HepG2 (cell line): Measurements from ENCODE around the gene SGF29. TPM values are rescaled to one million over a fixed set of nuclear protein-coding genes. Genes with fewer than 3 reads are reported as not detected.

ENCODE experiments used
- CBX2 ChIP-seq, 2 experiments: fragments of 200-600 bp in 1 of 2; sonication (generic); formaldehyde crosslinking in 1 of 2; IDR thresholded peaks; 2 replicates each; pipeline versions ENCODE4 v1.7.0 to v1.8.1; 2018 to 2022; ENCODE audit warnings: low read depth in 2 of 2, low read length in 1 of 2, mild to moderate bottlenecking in 1 of 2, missing genetic modification reagents in 1 of 2
- ETV5 ChIP-seq: IDR thresholded peaks from 2 replicates; pipeline ENCODE4 v1.6.1; 2018; ENCODE audit warnings: missing biosample characterization, missing genetic modification reagents, inconsistent platforms, borderline replicate concordance
- JUND ChIP-seq: sonication (generic); formaldehyde crosslinking; IDR thresholded peaks from 2 replicates; pipeline ENCODE4 v1.8.0; 2022; ENCODE audit warnings: mild to moderate bottlenecking, missing genetic modification reagents
- KAT8 ChIP-seq: IDR thresholded peaks from 2 replicates; pipeline ENCODE4 v1.6.1; 2016; ENCODE audit warnings: missing genetic modification reagents, missing compliant biosample characterization
- MZF1 ChIP-seq: sonication (generic); formaldehyde crosslinking; IDR thresholded peaks from 2 replicates; pipeline ENCODE4 v1.8.1; 2023; ENCODE audit warnings: mild to moderate bottlenecking, missing genetic modification reagents, borderline replicate concordance
- NCOA2 ChIP-seq: sonication (generic); formaldehyde crosslinking; IDR thresholded peaks from 2 replicates; pipeline ENCODE4 v1.8.0; 2022; ENCODE audit warnings: inconsistent platforms
- POLR2A ChIP-seq, 2 experiments: IDR thresholded peaks; 2 replicates each; pipeline ENCODE4 v1.6.1; 2011; ENCODE audit warnings: low read depth in 2 of 2, low read length in 2 of 2, mild to moderate bottlenecking in 1 of 2, moderate library complexity in 1 of 2; ENCODE audit not compliant: insufficient read depth in 1 of 2
- POLR2AphosphoS5 ChIP-seq: IDR thresholded peaks from 2 replicates; pipeline ENCODE4 v1.6.1; 2012; ENCODE audit warnings: low read depth, low read length
- STAT6 ChIP-seq: sonication (generic); formaldehyde crosslinking; IDR thresholded peaks from 2 replicates; pipeline ENCODE4 v1.4.0; 2020; ENCODE audit warnings: missing genetic modification reagents, mild to moderate bottlenecking, borderline replicate concordance
- TERF1 ChIP-seq: sonication (generic); formaldehyde crosslinking; IDR thresholded peaks from 2 replicates; pipeline ENCODE4 v1.8.0; 2022; ENCODE audit warnings: mild to moderate bottlenecking, missing genetic modification reagents, moderate library complexity
- ZFAT ChIP-seq: sonication (generic); formaldehyde crosslinking; conservative IDR thresholded peaks from 2 replicates; pipeline ENCODE4 v1.8.1; 2023; ENCODE audit warnings: missing genetic modification reagents, inconsistent platforms
- ZNF335 ChIP-seq: sonication (generic); formaldehyde crosslinking; IDR thresholded peaks from 2 replicates; pipeline ENCODE4 v1.4.0; 2020; ENCODE audit warnings: missing genetic modification reagents
- ZNF407 ChIP-seq: sonication (generic); formaldehyde crosslinking; IDR thresholded peaks from one replicate; pipeline ENCODE4 v1.5.1; 2020; ENCODE audit warnings: mild to moderate bottlenecking, missing genetic modification reagents; ENCODE audit errors: not compliant biosample characterization
- ZNF441 ChIP-seq: sonication (generic); formaldehyde crosslinking; IDR thresholded peaks from 2 replicates; pipeline ENCODE4 v1.7.0; 2021; ENCODE audit warnings: missing genetic modification reagents, borderline replicate concordance
- ZNF839 ChIP-seq: sonication (generic); formaldehyde crosslinking; IDR thresholded peaks from 2 replicates; pipeline ENCODE4 v1.4.0; 2020; ENCODE audit warnings: missing genetic modification reagents, mild to moderate bottlenecking, borderline replicate concordance
- polyA plus RNA-seq, 8 experiments: library from polyadenylated mRNA; depleted of rRNA in 3 of 8; stranded (reverse) in 7 of 8; unstranded in 1 of 8; fragments of >200 nt; fragmentation: Illumina TruSeq in 4 of 8; extraction: Trizol in 4 of 8; gene quantifications; 2 replicates each; pipeline versions ENCODE4 v1.2.1 to v1.2.3, GENCODE V29; 2011 to 2016; ENCODE audit warnings: low read depth in 4 of 8, missing spikeins in 1 of 8, mixed read lengths in 1 of 8; ENCODE audit not compliant: insufficient read depth in 1 of 8
- total RNA-seq, 5 experiments: library from RNA; depleted of rRNA; stranded (reverse); fragments of >200 nt; fragmentation: Illumina TruSeq; extraction: Trizol; gene quantifications; 2 replicates each; pipeline ENCODE4 v1.2.3, GENCODE V29; 2016; ENCODE audit warnings: low read depth in 1 of 5

The SGF29 gene
- total and polyA plus RNA-seq, 2 of the 13 experiments (the other 11 are each of a cell fraction or from before 2014, with no cell fraction given), result 5.0 to 29.4 TPM

- peak; percentile 10; the same call in 1 of the 2 replicates for TF ChIP-seq STAT6
- TF ChIP-seq ZNF407 (CRISPR knock-in tag), result no peak
- peak; percentile 81 to 96 for TF ChIP-seq POLR2A (IDR thresholded peaks at IDR 0.05; ENCODE audit: insufficient read depth in 1 of 2, low read depth in 2 of 2, low read length in 2 of 2)
- peak; percentile 52 for TF ChIP-seq ETV5
- TF ChIP-seq KAT8, result peak; percentile 38; the same call in 1 of the 2 replicates
- TF ChIP-seq ZNF839, result no peak
- 0 out of 2 replicates have a peak, but pooled peaks have one; percentile 3 for TF ChIP-seq NCOA2 (CRISPR knock-in tag)
- TF ChIP-seq ZNF335 (CRISPR knock-in tag), result no peak
- TF ChIP-seq ZNF441 (CRISPR knock-in tag), result no peak; the same call in 1 of the 2 replicates
- no peak for TF ChIP-seq TERF1 (CRISPR knock-in tag)
- TF ChIP-seq MZF1 (CRISPR knock-in tag), result no peak
- no peak for TF ChIP-seq ZFAT (CRISPR knock-in tag)
- 0 out of 2 replicates have a peak, but pooled peaks have one; percentile 45 for TF ChIP-seq JUND (CRISPR knock-in tag)
- peak; percentile 95 for TF ChIP-seq POLR2AphosphoS5
- TF ChIP-seq CBX2 (IDR thresholded peaks at IDR 0.05; ENCODE audit: low read depth, low read length), result no peak
- TF ChIP-seq CBX2 (CRISPR knock-in tag; IDR thresholded peaks at IDR 0.05; ENCODE audit: low read depth), result no peak
Measured at GRCh38 chr16:28596840-28597691, 43.3 kb downstream of the SGF29 start, which contains the start of gene SULT1A2 (continued).
